ENCODE results near the gene LRRC49.

The LRRC49 gene

GRCh38 chr15:70902107-70902506 is 9.5 kb downstream of the LRRC49 start:
- H3F3A ChIP-seq (ENCODE audit: control insufficient read depth, insufficient read depth) = no peaks in the 10 kb centered on the region
- no peaks in the 10 kb centered on the region for H3K36me3 ChIP-seq (ENCODE audit: control insufficient read depth, low read length)
- no peaks in the 10 kb centered on the region for H3K9me2 ChIP-seq (replicated peaks; ENCODE audit: control insufficient read depth, low read length)
- no peak overlapping the region for H3K27ac ChIP-seq (ENCODE audit: low read depth, low read length)
- H3K9me3 ChIP-seq (ENCODE audit: control insufficient read depth, insufficient read depth, low read length) = no peaks in the 10 kb centered on the region
- no peaks in the 10 kb centered on the region for H3K79me2 ChIP-seq (ENCODE audit: control insufficient read depth, low read length)
- no peak for TF ChIP-seq EZH2phosphoT487 (IDR thresholded peaks at IDR 0.05; ENCODE audit: borderline replicate concordance, low read length)
- no peak for TF ChIP-seq CTCF (IDR thresholded peaks at IDR 0.05; ENCODE audit: low read depth, low read length, poor library complexity, severe bottlenecking)
- H3K4me1 ChIP-seq (ENCODE audit: control insufficient read depth, low read length) = no peaks in the 10 kb centered on the region
- H3K4me2 ChIP-seq (ENCODE audit: low read length) = no peak overlapping the region
- H4K20me1 ChIP-seq (ENCODE audit: control insufficient read depth, insufficient read depth, low read depth, low read length) = no peaks in the 10 kb centered on the region
- no peak overlapping the region for H3K4me3 ChIP-seq (ENCODE audit: low read length)
- H3K27me3 ChIP-seq (ENCODE audit: control insufficient read depth, low read length) = 0 out of 2 replicates have a peak, but pooled peaks cover 3% of the 10 kb centered on the region

DNA sequence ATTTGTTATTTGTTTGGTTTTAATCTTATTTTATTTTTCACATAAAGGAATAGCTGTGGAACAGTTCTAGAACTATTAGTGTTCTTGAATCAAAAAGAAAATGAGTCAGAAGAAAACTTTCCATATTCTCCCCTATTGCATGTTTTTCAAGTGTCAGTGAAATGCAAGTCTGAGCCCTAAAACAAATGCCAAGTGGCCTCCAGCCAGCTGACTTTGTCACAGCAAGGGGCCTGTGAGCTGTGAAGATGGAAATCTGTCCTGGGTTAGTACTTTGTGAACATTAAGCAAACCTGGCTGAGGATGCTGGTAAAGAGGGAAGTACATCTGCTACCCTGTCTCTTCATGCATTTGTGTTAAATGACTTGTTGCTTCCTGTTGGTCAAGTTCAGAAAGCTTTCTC is 14.2 kb downstream of the LRRC49 start:
- H3K4me1 ChIP-seq (ENCODE audit: control insufficient read depth, low read length) = no peaks in the 10 kb centered on the region
- no peaks in the 10 kb centered on the region for H3K9me2 ChIP-seq (replicated peaks; ENCODE audit: control insufficient read depth, low read length)
- H3K4me3 ChIP-seq (ENCODE audit: low read length) = no peak overlapping the region
- no peaks in the 10 kb centered on the region for H3K79me2 ChIP-seq (ENCODE audit: control insufficient read depth, low read length)
- H3K36me3 ChIP-seq (ENCODE audit: control insufficient read depth, low read length) = no peaks in the 10 kb centered on the region
- H4K20me1 ChIP-seq (ENCODE audit: control insufficient read depth, insufficient read depth, low read depth, low read length) = no peaks in the 10 kb centered on the region
- no peaks in the 10 kb centered on the region for H3F3A ChIP-seq (ENCODE audit: control insufficient read depth, insufficient read depth)
- no peak overlapping the region for H3K4me2 ChIP-seq (ENCODE audit: low read length)
- TF ChIP-seq CTCF (IDR thresholded peaks at IDR 0.05; ENCODE audit: low read depth, low read length, poor library complexity, severe bottlenecking) = no peak
- TF ChIP-seq EZH2phosphoT487 (IDR thresholded peaks at IDR 0.05; ENCODE audit: borderline replicate concordance, low read length) = no peak
- H3K27ac ChIP-seq (ENCODE audit: low read depth, low read length) = no peak overlapping the region
- H3K27me3 ChIP-seq (ENCODE audit: control insufficient read depth, low read length) = no peaks in the 10 kb centered on the region
- no peaks in the 10 kb centered on the region for H3K9me3 ChIP-seq (ENCODE audit: control insufficient read depth, insufficient read depth, low read length)

DNA sequence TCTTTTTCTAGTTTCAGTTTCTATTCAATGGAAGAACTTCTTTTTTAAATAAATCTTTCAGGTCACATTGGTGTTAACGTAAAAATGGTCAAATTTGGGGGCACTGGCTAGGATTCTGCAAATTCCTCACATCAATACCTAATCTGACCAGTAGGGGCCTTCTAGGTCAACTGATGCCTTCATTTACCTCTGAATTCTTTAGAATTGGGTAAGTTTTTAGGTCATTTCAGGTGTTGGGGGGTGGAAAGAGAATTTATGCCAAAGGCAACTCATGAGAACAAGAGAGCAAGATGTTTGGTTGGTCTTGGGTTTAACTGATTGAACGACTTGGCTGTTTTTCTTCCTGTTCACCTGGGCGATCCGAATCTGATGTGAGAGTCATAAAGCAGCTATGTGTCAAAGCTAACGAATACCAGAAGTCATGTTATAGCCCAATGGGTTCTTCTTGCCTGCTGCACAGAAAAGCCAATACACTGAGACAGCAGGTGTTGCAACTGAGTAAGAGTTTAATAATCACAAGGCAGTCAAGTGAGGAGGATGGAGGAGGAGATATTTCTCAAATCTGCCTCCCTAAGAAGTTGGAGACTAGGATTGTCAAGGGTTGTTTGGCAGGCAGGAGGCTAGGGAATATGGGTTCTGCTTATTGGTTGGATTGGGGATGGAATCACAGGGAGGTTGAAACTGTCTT is 15.3 kb downstream of the LRRC49 start:
- no peaks in the 10 kb centered on the region for H3K79me2 ChIP-seq (ENCODE audit: control insufficient read depth, low read length)
- TF ChIP-seq CTCF (IDR thresholded peaks at IDR 0.05; ENCODE audit: low read depth, low read length, poor library complexity, severe bottlenecking) = peak; percentile 65
- TF ChIP-seq EZH2phosphoT487 (IDR thresholded peaks at IDR 0.05; ENCODE audit: borderline replicate concordance, low read length) = no peak

More for the DNA sequence above, 15.3 kb downstream of the LRRC49 start:
- H4K20me1 ChIP-seq (ENCODE audit: control insufficient read depth, insufficient read depth, low read depth, low read length) = no peaks in the 10 kb centered on the region
- H3K4me2 ChIP-seq (ENCODE audit: low read length) = no peak overlapping the region
- no peaks in the 10 kb centered on the region for H3F3A ChIP-seq (ENCODE audit: control insufficient read depth, insufficient read depth)
- H3K9me2 ChIP-seq (replicated peaks; ENCODE audit: control insufficient read depth, low read length) = no peaks in the 10 kb centered on the region
- H3K27me3 ChIP-seq (ENCODE audit: control insufficient read depth, low read length) = no peaks in the 10 kb centered on the region
- H3K36me3 ChIP-seq (ENCODE audit: control insufficient read depth, low read length) = no peaks in the 10 kb centered on the region
- H3K4me1 ChIP-seq (ENCODE audit: control insufficient read depth, low read length) = no peaks in the 10 kb centered on the region
- no peaks in the 10 kb centered on the region for H3K9me3 ChIP-seq (ENCODE audit: control insufficient read depth, insufficient read depth, low read length)
- no peak overlapping the region for H3K4me3 ChIP-seq (ENCODE audit: low read length)
- no peak overlapping the region for H3K27ac ChIP-seq (ENCODE audit: low read depth, low read length)
